KMS-11 (cell line): ENCODE data around the gene LHFPL2.
"Not testable (repeated sequence)": the region's sequence is repeated elsewhere in the genome, so short reads cannot be mapped to it uniquely, and the experiment has no call there.

Source experiments
- H2AFZ ChIP-seq: fragments of 200-600 bp; sonication (generic); 2 replicates; pipeline ENCODE4 v1.6.1; 2016; ENCODE audit warnings: antibody characterized with exemption, mixed run types, low read depth
- H3K27ac ChIP-seq: fragments of 200-600 bp; sonication (generic); 2 replicates; pipeline ENCODE4 v1.6.1; 2016; ENCODE audit warnings: mild to moderate bottlenecking, mixed run types
- H3K27me3 ChIP-seq: fragments of 200-600 bp; sonication (generic); 2 replicates; pipeline ENCODE4 v1.6.1; 2017; ENCODE audit warnings: mild to moderate bottlenecking, low read depth, mixed run types, moderate library complexity; ENCODE audit not compliant: insufficient read depth
- H3K36me3 ChIP-seq: fragments of 200-600 bp; sonication (generic); 2 replicates; pipeline ENCODE4 v1.6.1; 2017; ENCODE audit warnings: mild to moderate bottlenecking, mixed run types; ENCODE audit not compliant: insufficient read depth
- H3K4me1 ChIP-seq: fragments of 200-600 bp; sonication (generic); 2 replicates; pipeline ENCODE4 v1.6.1; 2016; ENCODE audit warnings: mild to moderate bottlenecking, low read depth, mixed run types; ENCODE audit not compliant: poor library complexity, severe bottlenecking
- H3K4me2 ChIP-seq: fragments of 200-600 bp; sonication (generic); 2 replicates; pipeline ENCODE4 v1.7.0; 2016; ENCODE audit warnings: mild to moderate bottlenecking, mixed run types
- H3K4me3 ChIP-seq: fragments of 200-600 bp; sonication (generic); IDR thresholded peaks from 2 replicates; pipeline ENCODE4 v1.6.1; 2017; ENCODE audit warnings: low read depth, low read length, mixed read lengths; ENCODE audit not compliant: insufficient read depth
- H3K79me2 ChIP-seq: fragments of 200-600 bp; sonication (generic); 2 replicates; pipeline ENCODE4 v1.6.1; 2016; ENCODE audit warnings: low read depth, mixed run types; ENCODE audit not compliant: insufficient read depth
- H3K9ac ChIP-seq: fragments of 200-600 bp; sonication (generic); 2 replicates; pipeline ENCODE4 v1.6.1; 2016; ENCODE audit warnings: mild to moderate bottlenecking, mixed run types
- H4K20me1 ChIP-seq: fragments of 200-600 bp; sonication (generic); 2 replicates; pipeline ENCODE4 v1.6.1; 2016; ENCODE audit warnings: mild to moderate bottlenecking, mixed run types; ENCODE audit not compliant: insufficient read depth
- CTCF ChIP-seq: fragments of 200-600 bp; sonication (generic); conservative IDR thresholded peaks from 2 replicates; pipeline ENCODE4 v1.6.1; 2017; ENCODE audit warnings: low read depth, mild to moderate bottlenecking, antibody characterized with exemption, low read length, moderate library complexity, mixed read lengths

LHFPL2 gene

GRCh38 chr5:78667461-78668103 lies 19.0 kb upstream of the LHFPL2 start:
- no peak overlapping the region for H3K9ac ChIP-seq
- no peak overlapping the region for H2AFZ ChIP-seq
- no peaks in the 10 kb centered on the region for H3K79me2 ChIP-seq
- H3K4me3 ChIP-seq, result no peak overlapping the region
- TF ChIP-seq CTCF, result no peak
- H3K36me3 ChIP-seq, result no peaks in the 10 kb centered on the region
- H3K27ac ChIP-seq, result no peak overlapping the region
- peaks cover 7% of the 10 kb centered on the region for H3K4me1 ChIP-seq
- H3K4me2 ChIP-seq, result no peak overlapping the region
- no peaks in the 10 kb centered on the region for H4K20me1 ChIP-seq
- no peaks in the 10 kb centered on the region for H3K27me3 ChIP-seq

- H3K27ac ChIP-seq, H3K9ac ChIP-seq, H3K36me3 ChIP-seq, H4K20me1 ChIP-seq, H3K4me3 ChIP-seq, H3K79me2 ChIP-seq, H3K4me2 ChIP-seq, H3K27me3 ChIP-seq, H2AFZ ChIP-seq: not testable (repeated sequence)
- H3K4me1 ChIP-seq, result peaks cover 13% of the 10 kb centered on the region
These were observed 18.4 kb upstream of the LHFPL2 start for GRCh38 chr5:78666975-78667374.

GRCh38 chr5:78666041-78666444 lies 17.5 kb upstream of the LHFPL2 start:
- Histone ChIP-seq H3K27me3 (no peaks in the 10 kb centered on the region), H3K9ac (no peak overlapping the region), H3K27ac (no peak overlapping the region), H4K20me1 (no peaks in the 10 kb centered on the region), H3K36me3 (no peaks in the 10 kb centered on the region), H3K4me2 (no peak overlapping the region), H3K4me3 (no peak overlapping the region), H3K79me2 (no peaks in the 10 kb centered on the region), H2AFZ (no peak overlapping the region), H3K4me1 (peaks cover 22% of the 10 kb centered on the region)
- TF ChIP-seq CTCF, result no peak

- peaks cover 27% of the 10 kb centered on the region for H3K4me1 ChIP-seq
- H3K27ac ChIP-seq, result no peak overlapping the region
- no peak overlapping the region for H3K4me3 ChIP-seq
- H3K36me3 ChIP-seq, result no peaks in the 10 kb centered on the region
- H4K20me1 ChIP-seq, result no peaks in the 10 kb centered on the region
- H3K9ac ChIP-seq, result no peak overlapping the region
- no peak overlapping the region for H2AFZ ChIP-seq
- TF ChIP-seq CTCF, result no peak
- no peaks in the 10 kb centered on the region for H3K79me2 ChIP-seq
- H3K27me3 ChIP-seq, result no peaks in the 10 kb centered on the region
- no peak overlapping the region for H3K4me2 ChIP-seq
These were observed 17.0 kb upstream of the LHFPL2 start for GRCh38 chr5:78665534-78665933.

- no peak overlapping the region for H3K4me3 ChIP-seq
- H3K9ac ChIP-seq, result no peak overlapping the region
- H3K4me2 ChIP-seq, result peak overlapping the region; percentile 67
- H3K36me3 ChIP-seq, result no peaks in the 10 kb centered on the region
- H3K27me3 ChIP-seq, result no peaks in the 10 kb centered on the region
- no peak overlapping the region for H2AFZ ChIP-seq
- peaks cover 50% of the 10 kb centered on the region for H3K4me1 ChIP-seq
- no peak overlapping the region for H3K27ac ChIP-seq
- no peaks in the 10 kb centered on the region for H4K20me1 ChIP-seq
- TF ChIP-seq CTCF, result no peak
- H3K79me2 ChIP-seq, result no peaks in the 10 kb centered on the region
These were observed 13.8 kb upstream of the LHFPL2 start for GRCh38 chr5:78662323-78662722.
